ENCODE data around the gene PPP2R5C. TPM values are rescaled to one million over a fixed set of nuclear protein-coding genes. Genes with fewer than 3 reads are reported as not detected.

The PPP2R5C gene
- total RNA-seq, 1 experiment from 2014 or later = 96.1 TPM

GRCh38 chr14:101716956-101717662 is 44.4 kb upstream of the PPP2R5C start:
- no peak for ATAC-seq
- no peaks in the 10 kb centered on the region for H3K9me3 ChIP-seq (ENCODE audit: low read length)
- BruUV-seq (replicated peaks) = no TSS peak
- ChIA-PET POLR2A (ENCODE audit: unreplicated experiment) (no interaction called here), CTCF (no interaction called here)
- TF ChIP-seq CTCF (conservative IDR thresholded peaks at IDR 0.05; ENCODE audit: low read depth, low read length) (0 out of 2 replicates have a peak, but pooled peaks have one; percentile 1), EZH2 (IDR thresholded peaks at IDR 0.05; ENCODE audit: low read length, unreplicated experiment) (no peak)
- no peak for DNase-seq
- no peak overlapping the region for H2AFZ ChIP-seq (ENCODE audit: low read length)
- no peak overlapping the region for H3K27ac ChIP-seq (ENCODE audit: low read length)
- no peak overlapping the region for H3K4me3 ChIP-seq (ENCODE audit: low read length)
- H3K79me2 ChIP-seq (ENCODE audit: low read length) = no peaks in the 10 kb centered on the region
- no peaks in the 10 kb centered on the region for H3K27me3 ChIP-seq (ENCODE audit: low read length)
- H3K4me1 ChIP-seq (ENCODE audit: insufficient read depth, low read length) = peaks cover 9% of the 10 kb centered on the region
- no peaks in the 10 kb centered on the region for H3K36me3 ChIP-seq (ENCODE audit: low read depth, low read length)
- H3K9ac ChIP-seq (ENCODE audit: low read length) = no peak overlapping the region
- no peaks in the 10 kb centered on the region for H4K20me1 ChIP-seq (ENCODE audit: low read length)
- intact Hi-C loops (cut with micrococcal nuclease) = no loop called here
- H3K9me2 ChIP-seq (replicated peaks; ENCODE audit: low read length) = no peaks in the 10 kb centered on the region
- no peak overlapping the region for H3K4me2 ChIP-seq (ENCODE audit: low read length)
- H3F3A ChIP-seq (ENCODE audit: low read length, unreplicated experiment) = no peaks in the 10 kb centered on the region

GRCh38 chr14:101717663-101718490 is 43.6 kb upstream of the PPP2R5C start:
- no peaks in the 10 kb centered on the region for H3K79me2 ChIP-seq (ENCODE audit: low read length)
- H2AFZ ChIP-seq (ENCODE audit: low read length) = no peak overlapping the region
- no peaks in the 10 kb centered on the region for H3F3A ChIP-seq (ENCODE audit: low read length, unreplicated experiment)
- H3K4me2 ChIP-seq (ENCODE audit: low read length) = no peak overlapping the region
- no peaks in the 10 kb centered on the region for H4K20me1 ChIP-seq (ENCODE audit: low read length)
- intact Hi-C loops (cut with micrococcal nuclease) = no loop called here
- DNase-seq (no peak), ATAC-seq (no peak)
- H3K9me2 ChIP-seq (replicated peaks; ENCODE audit: low read length) = no peaks in the 10 kb centered on the region
- H3K4me3 ChIP-seq (ENCODE audit: low read length) = no peak overlapping the region
- ChIA-PET CTCF (no interaction called here), POLR2A (ENCODE audit: unreplicated experiment) (interaction anchor here (0.6 kb wide), 1 partner anchor 92 kb away, joined by 4 read pairs; no protein-coding TSS in a partner anchor)
- no peaks in the 10 kb centered on the region for H3K36me3 ChIP-seq (ENCODE audit: low read depth, low read length)
- TF ChIP-seq EZH2 (IDR thresholded peaks at IDR 0.05; ENCODE audit: low read length, unreplicated experiment) (no peak), EZH2phosphoT487 (IDR thresholded peaks at IDR 0.05; ENCODE audit: borderline replicate concordance, low read length) (no peak), CTCF (conservative IDR thresholded peaks at IDR 0.05; ENCODE audit: low read depth, low read length) (no peak)
- no peaks in the 10 kb centered on the region for H3K9me3 ChIP-seq (ENCODE audit: low read length)
- no peak overlapping the region for H3K27ac ChIP-seq (ENCODE audit: low read length)
- no peak overlapping the region for H3K9ac ChIP-seq (ENCODE audit: low read length)
- no TSS peak for BruUV-seq (replicated peaks)
- no peaks in the 10 kb centered on the region for H3K27me3 ChIP-seq (ENCODE audit: low read length)
- H3K4me1 ChIP-seq (ENCODE audit: insufficient read depth, low read length) = peaks cover 15% of the 10 kb centered on the region
